Spleen (tissue), 11 donors: ENCODE data around the gene HIVEP3. TPM values are rescaled to one million over a fixed set of nuclear protein-coding genes. Genes with fewer than 3 reads are reported as not detected.

Experiments used
- DNase-seq: peaks from one replicate; pipeline ENCODE4 v3.0.0-alpha.2; 2020
- H3K27ac ChIP-seq, 8 donors: fragments of 200-600 bp; sonication (generic) in 7 of 8; 1 replicate in 4 of 8; 2 replicates in 4 of 8; pipeline versions ENCODE4 v1.5.0 to v1.8.0; 2016 to 2021; ENCODE audit warnings: inconsistent platforms in 4 of 8, mild to moderate bottlenecking in 4 of 8, moderate library complexity in 1 of 8
- H3K27me3 ChIP-seq, 7 donors: fragments of 200-600 bp; sonication (generic) in 6 of 7; replicated peaks in 1 of 7; 1 replicate in 4 of 7; 2 replicates in 3 of 7; pipeline versions ENCODE4 v1.5.0 to v1.8.0; 2016 to 2021; ENCODE audit warnings: inconsistent platforms in 3 of 7, mild to moderate bottlenecking in 1 of 7
- H3K36me3 ChIP-seq, 6 donors: fragments of 200-600 bp; sonication (generic) in 5 of 6; 1 replicate in 4 of 6; 2 replicates in 2 of 6; pipeline versions ENCODE4 v1.5.0 to v1.8.0; 2016 to 2021; ENCODE audit warnings: inconsistent platforms in 2 of 6
- H3K4me1 ChIP-seq, 6 donors: fragments of 200-600 bp; sonication (generic) in 5 of 6; 1 replicate in 3 of 6; 2 replicates in 3 of 6; pipeline versions ENCODE4 v1.5.0 to v1.8.0; 2016 to 2021; ENCODE audit warnings: inconsistent platforms in 3 of 6
- H3K4me3 ChIP-seq, 8 donors: fragments of 200-600 bp; sonication (generic) in 7 of 8; 1 replicate in 4 of 8; 2 replicates in 4 of 8; pipeline versions ENCODE4 v1.5.0 to v1.8.0; 2016 to 2021; ENCODE audit warnings: inconsistent platforms in 4 of 8, mild to moderate bottlenecking in 4 of 8, moderate library complexity in 2 of 8
- H3K9me3 ChIP-seq, 8 donors: fragments of 200-600 bp; sonication (generic) in 7 of 8; 1 replicate in 4 of 8; 2 replicates in 4 of 8; pipeline versions ENCODE4 v1.5.0 to v1.8.0; 2016 to 2021; ENCODE audit warnings: inconsistent platforms in 4 of 8
- CTCF ChIP-seq, 11 experiments: fragments of 200-600 bp in 7 of 11; fragments of 450-650 bp in 4 of 11; sonication (generic) in 4 of 11; IDR thresholded peaks in 8 of 11; conservative IDR thresholded peaks in 3 of 11; 1 replicate in 7 of 11; 2 replicates in 4 of 11; pipeline versions ENCODE4 v1.4.0 to v1.8.0; 2016 to 2021; ENCODE audit warnings: antibody characterized with exemption in 11 of 11, inconsistent platforms in 4 of 11, mild to moderate bottlenecking in 1 of 11
- POLR2A ChIP-seq, 3 donors: fragments of 450-650 bp; IDR thresholded peaks; one replicate each; pipeline ENCODE4 v1.5.1; 2017; ENCODE audit warnings: antibody characterized with exemption in 3 of 3, mild to moderate bottlenecking in 1 of 3
- POLR2AphosphoS5 ChIP-seq, 3 donors: sonication (generic); formaldehyde crosslinking; IDR thresholded peaks; one replicate each; pipeline ENCODE4 v1.5.1; 2017; ENCODE audit warnings: antibody characterized with exemption in 3 of 3
- WGBS, 5 donors: extraction: QIAGEN DNeasy Blood & Tissue Kit in 3 of 5; methylation state at CpG; one replicate each; pipeline versions ENCODE4 v1.1.5 to v1.1.7; 2013 to 2018; 5-methylcytosine and 5-hydroxymethylcytosine counted together
- intact Hi-C: fragments of 100-400 bp; cut with DNase I; formaldehyde crosslinking; loops from one replicate; pipeline ENCODE4 v1.15.0; 2023; ENCODE audit warnings: low total_unique reads
- polyA plus RNA-seq, 3 donors: library from polyadenylated mRNA; stranded (reverse); fragments of 200-250 nt; gene quantifications; one replicate each; pipeline ENCODE4 v1.2.1, GENCODE V29; 2013
- total RNA-seq, 7 donors: library from RNA; depleted of rRNA in 3 of 7; stranded (reverse); fragments of >200 nt in 3 of 7; fragmentation: NEBNext Ultra II Directional in 4 of 7; extraction: Animal tissue kit (Norgen Biotek cat#: 25700) in 4 of 7; gene quantifications; one replicate each; pipeline versions ENCODE4 v1.1.0 to v1.2.1, GENCODE V29; 2016 to 2021
- donor health status: healthy with polysubstance abuse.
- donor health status: DM: no; HTN: no; CAD: no; lungs with moderate emphysema.
- donor health status: DM: no; HTN: no; CAD: no.
- donor health status: Bipolar disorder and iron deficiency.
- donor health status: healthy.
- donor health status: DM: no; HTN: no; CAD: no.
- donor health status: DM: yes; HTN: yes; CAD: no.

Gene HIVEP3
- total and polyA plus RNA-seq, 10 donors: 2.4 to 21.2 (median 8.2) TPM

GRCh38 chr1:41657679-41658295, 260.9 kb downstream of the HIVEP3 start:
- 81 to 95% (median 92%) methylated on average over 7 of the region's 7 CpGs for WGBS, 5 donors
- no peak overlapping the region for H3K27ac ChIP-seq
- no peak for TF ChIP-seq CTCF (IDR thresholded peaks at IDR 0.05 in 8 of 11, conservative IDR thresholded peaks at IDR 0.05 in 3 of 11)
- TF ChIP-seq POLR2A (IDR thresholded peaks at IDR 0.05): no peak
- no peak for TF ChIP-seq POLR2AphosphoS5 (IDR thresholded peaks at IDR 0.05)
- peaks cover 0 to 74% (median 43%) of the 10 kb centered on the region in 6 donors for H3K4me1 ChIP-seq
- H3K4me3 ChIP-seq: no peak overlapping the region
- peaks cover 0 to 5% (median 0%) of the 10 kb centered on the region in 7 donors for H3K27me3 ChIP-seq
- peak; percentile 61 for DNase-seq
- intact Hi-C loops: no loop called here
- no peaks in the 10 kb centered on the region for H3K9me3 ChIP-seq
- H3K36me3 ChIP-seq: no peaks in the 10 kb centered on the region

GRCh38 chr1:41656825-41657500, 261.8 kb downstream of the HIVEP3 start:
- Histone ChIP-seq H3K9me3 (no peaks in the 10 kb centered on the region), H3K27ac (no peak overlapping the region), H3K36me3 (no peaks in the 10 kb centered on the region), H3K4me3 (no peak overlapping the region), H3K4me1 (peaks cover 0 to 76% (median 41%) of the 10 kb centered on the region in 6 donors), H3K27me3 (peaks cover 0 to 5% (median 0%) of the 10 kb centered on the region in 7 donors)
- intact Hi-C loops: no loop called here
- no peak for DNase-seq
- 83 to 91% (median 88%) methylated on average over 9 of the region's 9 CpGs for WGBS, 5 donors
- TF ChIP-seq POLR2AphosphoS5 (IDR thresholded peaks at IDR 0.05) (no peak), POLR2A (IDR thresholded peaks at IDR 0.05) (no peak), CTCF (IDR thresholded peaks at IDR 0.05 in 8 of 11, conservative IDR thresholded peaks at IDR 0.05 in 3 of 11) (no peak)

- Histone ChIP-seq H3K4me1 (peaks cover 0 to 73% (median 35%) of the 10 kb centered on the region in 6 donors), H3K27me3 (no peaks in the 10 kb centered on the region), H3K9me3 (no peaks in the 10 kb centered on the region), H3K36me3 (no peaks in the 10 kb centered on the region), H3K27ac (no peak overlapping the region), H3K4me3 (no peak overlapping the region)
- WGBS, 5 donors: 38 to 59% (median 49%) methylated on average over 2 of the region's 2 CpGs
- DNase-seq: no peak
- intact Hi-C loops: no loop called here
- TF ChIP-seq CTCF (IDR thresholded peaks at IDR 0.05 in 8 of 11, conservative IDR thresholded peaks at IDR 0.05 in 3 of 11) (no peak), POLR2A (IDR thresholded peaks at IDR 0.05) (no peak), POLR2AphosphoS5 (IDR thresholded peaks at IDR 0.05) (no peak)
Observed at GRCh38 chr1:41656068-41656467, 262.7 kb downstream of the HIVEP3 start.

GRCh38 chr1:41655632-41656031, 263.1 kb downstream of the HIVEP3 start:
- no peaks in the 10 kb centered on the region for H3K27me3 ChIP-seq
- H3K27ac ChIP-seq: no peak overlapping the region
- no peak for TF ChIP-seq CTCF (IDR thresholded peaks at IDR 0.05 in 8 of 11, conservative IDR thresholded peaks at IDR 0.05 in 3 of 11)
- intact Hi-C loops: no loop called here
- WGBS, 5 donors: 86 to 97% (median 93%) methylated on average over 3 of the region's 3 CpGs
- no peak overlapping the region for H3K4me3 ChIP-seq
- no peaks in the 10 kb centered on the region for H3K36me3 ChIP-seq
- DNase-seq: no peak
- H3K9me3 ChIP-seq: no peaks in the 10 kb centered on the region
- H3K4me1 ChIP-seq: peaks cover 0 to 73% (median 35%) of the 10 kb centered on the region in 6 donors
